GM12878 (cell line): ENCODE results near the gene CALHM2. TPM values are rescaled to one million over a fixed set of nuclear protein-coding genes. Genes with fewer than 3 reads are reported as not detected.

Experiments used
- ATAC-seq: fragments of 200-7000 bp; cut with Tn5 transposase; 3 replicates; pipeline ENCODE4 v1.9.1; 2020; ENCODE audit warnings: mild to moderate bottlenecking, moderate library complexity
- BruUV-seq: library from RNA; stranded (reverse); fragments of 400-500 nt; replicated peaks from 2 replicates; lab custom pipeline; 2021; lab: Mats Ljungman, UMichigan
- CTCF ChIA-PET: fragments of 300-600 bp; sonication (Branson Sonifier 250); formaldehyde crosslinking; extraction: SDS; loops from one replicate; lab custom pipeline; 2021; ENCODE audit warnings: inconsistent platforms; lab: Yijun Ruan, JAX
- POLR2A ChIA-PET: fragments of 350-600 bp; formaldehyde crosslinking; extraction: SDS; loops from one replicate; lab custom pipeline; 2021; ENCODE audit warnings: inconsistent platforms; lab: Charles Lee
- RAD21 ChIA-PET: fragments of 300-600 bp; sonication (Branson Sonifier 250); formaldehyde crosslinking; loops from one replicate; lab custom pipeline; 2023; ENCODE audit warnings: antibody characterized with exemption; ENCODE audit not compliant: unreplicated experiment; lab: Charles Lee
- SMC1A ChIA-PET: fragments of 300-600 bp; sonication (Branson Sonifier 250); formaldehyde crosslinking; loops from one replicate; lab custom pipeline; 2023; ENCODE audit not compliant: unreplicated experiment, uncharacterized antibody; lab: Charles Lee
- DNase-seq: peaks from one replicate; pipeline ENCODE4 v3.0.0-alpha.2; 2011; ENCODE audit warnings: low read depth, low spot score
- FAIRE-seq: peaks from 3 replicates; lab custom pipeline; 2011; peaks lifted over from hg19 to GRCh38; lab: Jason Lieb, UNC
- H2AFZ ChIP-seq: 2 replicates; pipeline ENCODE4 v1.6.0; 2011; ENCODE audit warnings: low read depth, low read length, control low read depth; ENCODE audit not compliant: control insufficient read depth
- H3K27ac ChIP-seq: 2 replicates; pipeline ENCODE4 v1.5.1; 2011; ENCODE audit warnings: control low read depth; ENCODE audit not compliant: control insufficient read depth, insufficient read depth
- H3K27me3 ChIP-seq, 2 experiments: replicated peaks in 1 of 2; 2 replicates each; pipeline versions ENCODE4 v1.6.0 to v1.6.1; 2011; ENCODE audit warnings: low read length in 1 of 2; ENCODE audit not compliant: control insufficient read depth in 2 of 2, insufficient read depth in 2 of 2
- H3K36me3 ChIP-seq, 2 experiments: 2 replicates each; pipeline ENCODE4 v1.5.1; 2011; ENCODE audit warnings: low read length in 1 of 2; ENCODE audit not compliant: control insufficient read depth in 2 of 2, insufficient read depth in 2 of 2
- H3K4me1 ChIP-seq: 2 replicates; pipeline ENCODE4 v1.6.1; 2011; ENCODE audit warnings: mild to moderate bottlenecking, low read length, moderate library complexity, mixed read lengths; ENCODE audit not compliant: control insufficient read depth, insufficient read depth
- H3K4me2 ChIP-seq: 2 replicates; pipeline ENCODE4 v1.6.0; 2011; ENCODE audit warnings: control low read depth; ENCODE audit not compliant: control insufficient read depth, insufficient read depth
- H3K4me3 ChIP-seq: fragments of 200-600 bp; sonication (generic); 2 replicates; pipeline ENCODE4 v1.5.1; 2016
- H3K79me2 ChIP-seq: 2 replicates; pipeline ENCODE4 v1.6.0; 2011; ENCODE audit warnings: low read length; ENCODE audit not compliant: control insufficient read depth, insufficient read depth
- H3K9ac ChIP-seq: 2 replicates; pipeline ENCODE4 v1.8.0; 2011; ENCODE audit warnings: low read length, control low read depth, mixed read lengths; ENCODE audit not compliant: control insufficient read depth, insufficient read depth
- H3K9me3 ChIP-seq: replicated peaks from 3 replicates; pipeline ENCODE4 v1.5.1; 2011; ENCODE audit warnings: mild to moderate bottlenecking, low read length; ENCODE audit not compliant: control insufficient read depth, insufficient read depth
- H4K20me1 ChIP-seq: 2 replicates; pipeline ENCODE4 v1.6.0; 2011; ENCODE audit not compliant: control insufficient read depth, insufficient read depth
- ATF2 ChIP-seq: IDR thresholded peaks from 2 replicates; pipeline ENCODE4 v1.6.1; 2012; ENCODE audit warnings: low read length, inconsistent platforms
- BRCA1 ChIP-seq: IDR thresholded peaks from 2 replicates; pipeline ENCODE4 v1.6.1; 2011; ENCODE audit warnings: low read depth, low read length, improper control_type of control experiment
- CREM ChIP-seq: IDR thresholded peaks from 2 replicates; pipeline ENCODE4 v1.6.1; 2014; ENCODE audit warnings: antibody characterized with exemption, low read depth
- DPF2 ChIP-seq: fragments of 450-650 bp; IDR thresholded peaks from 2 replicates; pipeline ENCODE4 v1.6.1; 2017; ENCODE audit warnings: mild to moderate bottlenecking
- KLF5 ChIP-seq: fragments of 450-650 bp; IDR thresholded peaks from 2 replicates; pipeline ENCODE4 v1.6.1; 2014; ENCODE audit warnings: mild to moderate bottlenecking; ENCODE audit not compliant: partially characterized antibody
- NR2C1 ChIP-seq: fragments of 450-650 bp; IDR thresholded peaks from 2 replicates; pipeline ENCODE4 v1.6.1; 2017; ENCODE audit warnings: antibody characterized with exemption, mild to moderate bottlenecking, moderate library complexity
- POLR2AphosphoS5 ChIP-seq: IDR thresholded peaks from 2 replicates; pipeline ENCODE4 v1.6.1; 2011; ENCODE audit warnings: mild to moderate bottlenecking, low read length, inconsistent platforms
- RB1 ChIP-seq: fragments of 450-650 bp; formaldehyde crosslinking; IDR thresholded peaks from 2 replicates; pipeline ENCODE4 v1.6.1; 2017; ENCODE audit warnings: mild to moderate bottlenecking, borderline replicate concordance
- SMAD1 ChIP-seq: fragments of 450-650 bp; IDR thresholded peaks from 2 replicates; pipeline ENCODE4 v1.6.1; 2018; ENCODE audit warnings: mild to moderate bottlenecking, low read depth; ENCODE audit not compliant: partially characterized antibody
- SMC3 ChIP-seq: IDR thresholded peaks from 2 replicates; pipeline ENCODE4 v1.6.1; 2011; ENCODE audit warnings: low read length, improper control_type of control experiment, borderline replicate concordance
- SRF ChIP-seq, 2 experiments: IDR thresholded peaks; 2 replicates each; pipeline ENCODE4 v1.6.1; 2011; ENCODE audit warnings: low read depth in 2 of 2, low read length in 2 of 2, mild to moderate bottlenecking in 1 of 2, moderate library complexity in 1 of 2
- TCF3 ChIP-seq: IDR thresholded peaks from 2 replicates; pipeline ENCODE4 v1.6.1; 2012; ENCODE audit warnings: low read depth, mild to moderate bottlenecking, low read length, borderline replicate concordance; ENCODE audit not compliant: insufficient read depth
- ZNF207 ChIP-seq: fragments of 450-650 bp; IDR thresholded peaks from 2 replicates; pipeline ENCODE4 v1.6.1; 2014; ENCODE audit warnings: antibody characterized with exemption, mild to moderate bottlenecking, borderline replicate concordance
- WGBS: methylation state at CpG from one replicate; pipeline ENCODE4 v1.1.6; 2016; ENCODE audit warnings: low lambda C conversion rate; ENCODE audit not compliant: insufficient replicate concordance, insufficient coverage; ENCODE audit errors: missing lambda C conversion rate; 5-methylcytosine and 5-hydroxymethylcytosine counted together
- in situ Hi-C: fragments of 300-500 bp; cut with MboI; formaldehyde crosslinking; loops from 9 replicates; pipeline ENCODE4 v1.14.3; 2018; ENCODE audit warnings: mixed read lengths
- intact Hi-C: fragments of 100-400 bp; cut with micrococcal nuclease; formaldehyde crosslinking; loops from one replicate; pipeline ENCODE4 v1.14.2; 2022; ENCODE audit not compliant: unreplicated experiment
- polyA plus RNA-seq, 11 experiments: library from polyadenylated mRNA; depleted of rRNA in 4 of 11; unstranded in 6 of 11; stranded (reverse) in 5 of 11; fragments of >200 nt; fragmentation: Nextera tagmentation in 4 of 11; fragmentation: Illumina TruSeq in 1 of 11; extraction: Ambion mirVana in 4 of 11; extraction: Trizol in 1 of 11; gene quantifications; 1 replicate in 1 of 11; 2 replicates in 10 of 11; pipeline versions ENCODE4 v1.2.1 to v1.2.3, GENCODE V29; 2011 to 2016; ENCODE audit warnings: inconsistent platforms in 2 of 11, missing spikeins in 2 of 11, low read depth in 1 of 11
- total RNA-seq, 4 experiments: library from RNA; depleted of rRNA in 3 of 4; stranded (reverse); fragments of >200 nt in 3 of 4; fragmentation: Illumina TruSeq in 1 of 4; extraction: Trizol in 1 of 4; gene quantifications; 2 replicates each; pipeline versions ENCODE4 v1.2.1 to v1.2.3, GENCODE V29; 2013 to 2021
- TF ChIP-seq, protein P1 (sequence below): fragments of 450-650 bp; IDR thresholded peaks from 2 replicates; pipeline ENCODE4 v1.6.1; 2018; ENCODE audit warnings: mild to moderate bottlenecking, low read depth, moderate library complexity; ENCODE audit not compliant: partially characterized antibody

Gene CALHM2
- total and polyA plus RNA-seq, 10 of the 15 experiments (the other 5 are each of a cell fraction or from before 2014, with no cell fraction given): 0.60 to 23.7 (median 9.3) TPM

DNA sequence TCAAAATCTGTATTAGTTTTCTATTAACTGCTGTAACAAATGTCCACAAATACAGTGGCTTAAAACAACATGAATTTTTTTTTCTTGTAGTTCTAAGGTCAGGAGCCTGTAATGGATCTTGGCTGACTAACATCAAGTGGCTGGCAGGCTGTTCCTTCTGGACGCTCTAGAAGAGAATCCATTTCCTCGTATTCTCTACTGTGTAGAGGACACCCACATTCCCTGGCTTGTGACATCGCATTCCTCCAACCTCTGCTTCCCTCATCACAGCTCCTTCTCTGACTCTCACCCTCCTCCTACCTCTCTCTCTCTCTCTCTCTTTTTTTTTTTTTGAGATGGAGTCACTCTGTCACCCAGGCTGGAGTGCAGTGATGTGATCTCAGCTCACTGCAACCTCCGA is 11.3 kb upstream of the CALHM2 start:
- H3K27me3 ChIP-seq: no peaks in the 10 kb centered on the region
- ChIA-PET POLR2A (interaction anchor here (0.6 to 4.4 kb wide), 4 partner anchors 11 to 96 kb away, joined by 3 to 26 read pairs (median 5); partner anchors contain the start of gene CALHM2), CTCF (interaction anchor here (1.0 kb wide), 1 partner anchor 13 kb away, joined by 3 read pairs; no protein-coding TSS in a partner anchor), SMC1A (interaction anchor here (1.5 to 3.1 kb wide), 3 partner anchors 8 to 11 kb away, joined by 3 to 12 read pairs (median 8); partner anchors contain the start of gene CALHM2), RAD21 (interaction anchor here (0.6 to 0.7 kb wide), 3 partner anchors 13 to 285 kb away, joined by 3 to 4 read pairs (median 3); no protein-coding TSS in a partner anchor)
- no peak overlapping the region for H2AFZ ChIP-seq
- intact Hi-C loops (no loop called here), in situ Hi-C loops (no loop called here)
- no peak overlapping the region for H3K9ac ChIP-seq
- no peak for DNase-seq
- H3K27ac ChIP-seq: no peak overlapping the region
- WGBS: 92% methylated on average over 4 of the region's 4 CpGs
- no peaks in the 10 kb centered on the region for H3K9me3 ChIP-seq
- no peaks in the 10 kb centered on the region for H3K36me3 ChIP-seq
- H3K4me1 ChIP-seq: peaks cover 43% of the 10 kb centered on the region
- no peaks in the 10 kb centered on the region for H3K79me2 ChIP-seq
- no TSS peak for BruUV-seq
- H4K20me1 ChIP-seq: no peaks in the 10 kb centered on the region
- no peak for TF ChIP-seq NR2C1
- TF ChIP-seq KLF5: no peak
- TF ChIP-seq SRF (IDR thresholded peaks at IDR 0.05; ENCODE audit: low read depth in 2 of 2, low read length in 2 of 2): no peak
- TF ChIP-seq TCF3: no peak
- ATAC-seq: no peak
- no peak overlapping the region for H3K4me3 ChIP-seq
- no peak for FAIRE-seq
- H3K4me2 ChIP-seq: no peak overlapping the region

- H2AFZ ChIP-seq: no peak overlapping the region
- H3K79me2 ChIP-seq: no peaks in the 10 kb centered on the region
- H3K4me3 ChIP-seq: no peak overlapping the region
- BruUV-seq: no TSS peak
- POLR2A ChIA-PET: interaction anchor here (1.2 to 3.0 kb wide), 4 partner anchors 8 to 17 kb away, joined by 6 to 24 read pairs (median 14); no protein-coding TSS in a partner anchor
- H3K27me3 ChIP-seq: no peaks in the 10 kb centered on the region
- 25% methylated on average over 4 of the region's 4 CpGs for whole genome bisulfite sequencing
- H3K4me1 ChIP-seq: peaks cover 16% of the 10 kb centered on the region
- no peak overlapping the region for H3K4me2 ChIP-seq
- no peak for DNase-seq
- in situ Hi-C loops: no loop called here
- intact Hi-C loops: no loop called here
- H3K9ac ChIP-seq: no peak overlapping the region
- SMC1A ChIA-PET: interaction anchor here (1.1 to 2.4 kb wide), 3 partner anchors 10 to 17 kb away, joined by 4 to 10 read pairs (median 6); no protein-coding TSS in a partner anchor
- no peaks in the 10 kb centered on the region for H3K36me3 ChIP-seq
- RAD21 ChIA-PET: interaction anchor here (1.5 to 2.3 kb wide), 2 partner anchors 12 to 34 kb away, joined by 3 to 19 read pairs; partner anchors contain the start of gene NEURL1
- H3K9me3 ChIP-seq: no peaks in the 10 kb centered on the region
- CTCF ChIA-PET: interaction anchor here (0.6 to 3.2 kb wide), 3 partner anchors 10 to 95 kb away, joined by 3 to 17 read pairs (median 5); no protein-coding TSS in a partner anchor
- no peaks in the 10 kb centered on the region for H4K20me1 ChIP-seq
- no peak for FAIRE-seq
- H3K27ac ChIP-seq: no peak overlapping the region
- ATAC-seq: peak; percentile 18; the same call in 1 of the 3 replicates
- no peak for TF ChIP-seq BRCA1
- TF ChIP-seq, protein P1, sequence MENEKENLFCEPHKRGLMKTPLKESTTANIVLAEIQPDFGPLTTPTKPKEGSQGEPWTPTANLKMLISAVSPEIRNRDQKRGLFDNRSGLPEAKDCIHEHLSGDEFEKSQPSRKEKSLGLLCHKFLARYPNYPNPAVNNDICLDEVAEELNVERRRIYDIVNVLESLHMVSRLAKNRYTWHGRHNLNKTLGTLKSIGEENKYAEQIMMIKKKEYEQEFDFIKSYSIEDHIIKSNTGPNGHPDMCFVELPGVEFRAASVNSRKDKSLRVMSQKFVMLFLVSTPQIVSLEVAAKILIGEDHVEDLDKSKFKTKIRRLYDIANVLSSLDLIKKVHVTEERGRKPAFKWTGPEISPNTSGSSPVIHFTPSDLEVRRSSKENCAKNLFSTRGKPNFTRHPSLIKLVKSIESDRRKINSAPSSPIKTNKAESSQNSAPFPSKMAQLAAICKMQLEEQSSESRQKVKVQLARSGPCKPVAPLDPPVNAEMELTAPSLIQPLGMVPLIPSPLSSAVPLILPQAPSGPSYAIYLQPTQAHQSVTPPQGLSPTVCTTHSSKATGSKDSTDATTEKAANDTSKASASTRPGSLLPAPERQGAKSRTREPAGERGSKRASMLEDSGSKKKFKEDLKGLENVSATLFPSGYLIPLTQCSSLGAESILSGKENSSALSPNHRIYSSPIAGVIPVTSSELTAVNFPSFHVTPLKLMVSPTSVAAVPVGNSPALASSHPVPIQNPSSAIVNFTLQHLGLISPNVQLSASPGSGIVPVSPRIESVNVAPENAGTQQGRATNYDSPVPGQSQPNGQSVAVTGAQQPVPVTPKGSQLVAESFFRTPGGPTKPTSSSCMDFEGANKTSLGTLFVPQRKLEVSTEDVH: no peak
- TF ChIP-seq DPF2: no peak
- no peak for TF ChIP-seq ATF2
- TF ChIP-seq RB1: no peak
- TF ChIP-seq CREM: no peak
- no peak for TF ChIP-seq ZNF207
- no peak for TF ChIP-seq SMAD1
- no peak for TF ChIP-seq POLR2AphosphoS5
- TF ChIP-seq SMC3: no peak
- TF ChIP-seq NR2C1: no peak
Measured at GRCh38 chr10:103459615-103460014, 7.4 kb upstream of the CALHM2 start.
